GM19023 (cell line): ENCODE results near the gene MBD6.

ENCODE experiments used
- ATAC-seq: cut with Tn5 transposase; IDR thresholded peaks from one replicate; pipeline ENCODE4 v1.9.1; 2021; ENCODE audit warnings: mild to moderate bottlenecking, moderate library complexity; ENCODE audit not compliant: unreplicated experiment

MBD6 gene, protein sequence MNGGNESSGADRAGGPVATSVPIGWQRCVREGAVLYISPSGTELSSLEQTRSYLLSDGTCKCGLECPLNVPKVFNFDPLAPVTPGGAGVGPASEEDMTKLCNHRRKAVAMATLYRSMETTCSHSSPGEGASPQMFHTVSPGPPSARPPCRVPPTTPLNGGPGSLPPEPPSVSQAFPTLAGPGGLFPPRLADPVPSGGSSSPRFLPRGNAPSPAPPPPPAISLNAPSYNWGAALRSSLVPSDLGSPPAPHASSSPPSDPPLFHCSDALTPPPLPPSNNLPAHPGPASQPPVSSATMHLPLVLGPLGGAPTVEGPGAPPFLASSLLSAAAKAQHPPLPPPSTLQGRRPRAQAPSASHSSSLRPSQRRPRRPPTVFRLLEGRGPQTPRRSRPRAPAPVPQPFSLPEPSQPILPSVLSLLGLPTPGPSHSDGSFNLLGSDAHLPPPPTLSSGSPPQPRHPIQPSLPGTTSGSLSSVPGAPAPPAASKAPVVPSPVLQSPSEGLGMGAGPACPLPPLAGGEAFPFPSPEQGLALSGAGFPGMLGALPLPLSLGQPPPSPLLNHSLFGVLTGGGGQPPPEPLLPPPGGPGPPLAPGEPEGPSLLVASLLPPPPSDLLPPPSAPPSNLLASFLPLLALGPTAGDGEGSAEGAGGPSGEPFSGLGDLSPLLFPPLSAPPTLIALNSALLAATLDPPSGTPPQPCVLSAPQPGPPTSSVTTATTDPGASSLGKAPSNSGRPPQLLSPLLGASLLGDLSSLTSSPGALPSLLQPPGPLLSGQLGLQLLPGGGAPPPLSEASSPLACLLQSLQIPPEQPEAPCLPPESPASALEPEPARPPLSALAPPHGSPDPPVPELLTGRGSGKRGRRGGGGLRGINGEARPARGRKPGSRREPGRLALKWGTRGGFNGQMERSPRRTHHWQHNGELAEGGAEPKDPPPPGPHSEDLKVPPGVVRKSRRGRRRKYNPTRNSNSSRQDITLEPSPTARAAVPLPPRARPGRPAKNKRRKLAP

DNA sequence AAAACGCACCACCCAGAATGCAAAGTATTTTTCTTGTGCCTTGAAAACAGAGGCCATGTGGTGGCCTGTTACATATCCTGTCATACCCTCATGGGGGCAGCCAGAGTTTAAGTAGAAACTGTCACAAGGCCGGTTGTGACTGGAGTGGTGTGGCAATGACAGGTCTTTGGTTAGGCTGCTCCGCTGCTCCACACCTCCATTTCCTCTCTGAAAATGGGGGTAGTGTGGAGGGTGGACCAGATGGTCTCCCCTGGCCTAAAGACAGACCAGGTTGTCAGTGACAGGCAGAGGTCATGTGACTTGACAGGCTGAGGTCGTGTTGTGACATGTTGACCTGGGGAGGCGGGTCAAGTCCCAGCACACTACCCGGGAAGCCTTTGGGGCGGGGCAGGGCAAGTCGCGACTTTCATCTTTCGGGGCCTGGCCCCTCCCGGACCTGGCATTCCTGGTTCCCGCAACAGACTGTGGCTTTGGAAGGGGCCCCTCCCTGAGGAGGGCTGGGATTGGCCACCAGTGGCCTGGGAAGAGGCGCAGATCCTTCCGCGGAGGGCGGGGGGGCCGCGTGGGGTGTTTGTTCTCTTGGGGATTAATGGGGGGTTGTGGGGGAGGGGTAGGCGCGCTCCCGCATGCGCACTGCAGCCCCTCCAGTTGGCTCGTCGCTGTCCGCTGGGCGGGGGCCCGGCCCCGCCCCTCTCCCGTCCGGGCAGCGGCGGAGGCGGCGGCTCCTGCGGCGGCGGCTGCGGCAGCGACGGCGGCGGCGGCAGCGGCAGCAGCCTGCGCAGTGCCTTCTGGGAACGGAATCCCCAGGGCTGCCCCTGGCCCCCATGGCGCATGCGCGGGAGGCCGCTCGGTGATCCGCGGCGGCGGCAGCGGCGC is at the start of gene MBD6:
Gene MBD6, plus strand, starts transcription at position 814 of the 876 bp plus-strand sequence. CDS start 1,480 bp downstream, outside the sequence.
- peak; percentile 41 for ATAC-seq

- ATAC-seq = no peak
These were observed 49.2 kb upstream of the MBD6 start for GRCh38 chr12:57473392-57473791.

- no peak for ATAC-seq
These were observed 48.7 kb upstream of the MBD6 start for GRCh38 chr12:57473886-57474285.

DNA sequence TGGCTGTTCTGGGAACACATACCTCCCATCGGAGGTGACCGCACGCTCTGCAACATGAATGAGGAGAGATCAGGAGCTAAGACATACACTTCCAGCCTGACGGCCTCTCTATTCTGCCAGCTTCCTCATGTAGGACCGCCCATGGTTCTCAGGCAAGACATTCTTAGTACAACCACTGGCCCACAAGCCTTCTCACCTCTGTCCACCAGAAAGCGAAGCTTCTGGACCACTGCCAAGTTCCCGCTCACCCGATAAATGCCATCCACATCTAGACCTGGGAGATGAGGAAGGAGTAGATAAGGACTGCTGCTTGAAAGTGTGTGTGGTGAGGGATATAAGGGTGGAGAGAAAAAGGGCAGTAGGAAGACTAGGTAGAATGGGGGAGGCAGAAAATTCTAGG is 48.2 kb upstream of the MBD6 start:
- ATAC-seq = no peak

DNA sequence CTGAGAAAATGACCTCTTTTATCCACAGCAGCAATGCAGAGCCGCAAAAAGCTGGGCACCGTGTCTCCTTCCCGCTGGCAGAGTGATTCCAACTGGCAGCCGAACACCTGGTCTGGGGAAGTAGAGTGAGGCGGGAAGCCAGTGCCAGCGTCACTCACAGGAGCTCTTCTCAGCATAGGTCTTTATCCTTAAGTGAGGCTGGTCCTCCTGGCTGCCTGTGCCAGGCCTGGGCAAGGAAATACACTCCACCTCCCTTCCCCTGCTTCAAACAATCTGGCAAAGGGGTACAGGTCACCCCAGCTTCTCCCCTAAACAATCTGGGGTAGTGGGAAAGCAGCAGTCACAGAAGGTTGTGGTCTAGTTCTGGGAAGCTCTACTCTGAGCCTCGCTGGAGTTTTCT is 47.8 kb upstream of the MBD6 start:
- no peak for ATAC-seq

DNA sequence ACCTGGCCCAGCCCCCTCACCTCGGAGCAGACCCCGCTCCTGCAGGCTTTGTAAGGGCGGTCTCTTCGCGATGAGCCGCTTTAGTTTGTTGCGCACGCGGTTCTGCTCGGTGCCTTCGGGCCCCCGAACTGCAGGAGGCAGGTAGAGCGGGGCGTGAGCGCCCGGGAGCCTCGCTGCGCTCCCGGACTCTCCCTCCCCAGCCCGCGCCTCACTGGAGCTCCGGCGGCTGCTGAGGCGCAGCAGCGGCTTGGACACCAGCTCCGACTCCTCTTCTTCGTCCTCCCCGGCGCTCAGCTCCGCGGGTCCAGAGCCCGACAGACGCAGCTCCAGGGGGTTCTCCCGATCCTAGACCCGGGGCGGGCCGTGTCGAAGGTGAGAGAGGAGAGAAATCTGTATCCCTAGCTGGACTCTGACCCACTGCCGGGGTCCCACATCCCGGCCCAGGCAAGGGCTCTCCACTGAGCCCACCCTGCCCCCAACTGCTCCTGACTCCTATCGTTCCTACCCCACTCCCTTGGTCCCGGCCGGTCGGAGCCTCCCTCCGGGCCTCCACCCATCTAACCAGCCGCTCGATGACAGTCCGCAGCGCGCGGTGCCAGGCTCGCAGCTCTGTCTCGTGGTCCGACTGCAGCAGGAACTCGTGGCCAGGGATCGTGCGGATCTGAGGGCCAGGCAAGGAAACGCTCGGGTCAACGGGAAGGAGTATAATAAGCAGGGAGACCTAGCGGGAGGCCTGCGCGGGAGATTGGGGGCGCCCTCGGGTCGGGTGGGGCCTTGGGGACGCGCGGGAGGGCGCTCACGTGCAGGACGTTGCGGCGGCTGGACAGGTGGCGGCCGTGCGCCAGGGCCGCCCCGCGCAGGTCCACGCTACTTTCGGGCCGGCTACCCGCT is 47.1 kb upstream of the MBD6 start:
- no peak for ATAC-seq

GRCh38 chr12:57476162-57476992 is 46.2 kb upstream of the MBD6 start:
- ATAC-seq = no peak

GRCh38 chr12:57476993-57477709 is 45.5 kb upstream of the MBD6 start:
- no peak for ATAC-seq

- peak; percentile 45 for ATAC-seq
These were observed 44.6 kb upstream of the MBD6 start for GRCh38 chr12:57477710-57478681.

DNA sequence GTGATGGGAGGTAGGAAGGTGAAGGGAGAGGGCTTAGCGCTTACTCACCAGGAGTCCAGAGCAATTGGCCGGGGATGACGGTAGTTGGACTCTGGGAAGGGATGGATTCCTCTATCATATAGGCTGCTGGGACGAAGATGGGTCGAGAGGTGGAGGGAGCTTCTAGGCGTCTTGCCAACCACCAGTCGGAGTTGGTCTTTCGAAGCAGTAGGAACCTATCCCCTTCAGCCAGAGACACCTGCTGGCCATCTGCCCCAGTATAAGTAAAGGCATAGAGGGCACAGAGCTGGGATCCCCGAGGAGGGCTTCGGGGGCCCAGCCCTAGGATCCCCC is 43.6 kb upstream of the MBD6 start:
- no peak for ATAC-seq

DNA sequence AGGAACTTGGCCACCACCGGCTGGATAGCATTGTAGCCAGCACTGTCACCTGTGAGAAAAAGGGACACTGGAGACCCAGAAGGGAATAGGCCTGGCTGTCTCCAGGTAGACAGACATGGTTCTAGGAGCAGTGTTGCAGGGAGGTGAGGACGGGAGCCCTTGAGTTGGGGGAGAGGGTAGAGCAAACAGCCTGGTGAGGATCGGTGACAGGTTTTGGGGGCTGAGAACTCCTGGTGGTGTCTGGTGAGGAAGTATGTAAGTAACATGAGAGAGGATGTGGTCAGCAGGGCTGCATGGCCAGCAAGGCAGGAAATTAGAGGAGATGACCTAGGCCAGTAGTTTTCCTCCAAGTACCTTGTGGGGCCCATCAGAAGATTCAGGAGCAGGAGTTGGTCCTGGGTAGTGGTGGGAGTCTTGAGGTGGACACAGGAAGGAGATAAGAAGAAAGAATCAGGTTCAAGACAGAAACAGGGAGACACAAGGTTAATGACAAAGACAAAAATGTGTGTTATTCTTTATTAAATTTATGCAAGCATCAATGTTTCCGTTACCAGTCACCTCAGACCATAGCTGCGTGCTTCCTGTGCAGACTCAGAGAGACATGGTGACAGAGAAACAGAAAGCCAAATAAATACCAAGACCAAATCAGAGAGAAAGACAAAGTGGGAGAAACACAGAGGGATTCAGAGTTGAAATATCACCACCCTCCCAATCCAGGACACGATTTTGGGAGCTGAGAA is 43.1 kb upstream of the MBD6 start, which contains the start of gene ARHGAP9:
Gene ARHGAP9, minus strand, starts transcription at position 491 of the 740 bp plus-strand sequence. Its CDS starts 460 bp downstream, at position 31.
- ATAC-seq = no peak

DNA sequence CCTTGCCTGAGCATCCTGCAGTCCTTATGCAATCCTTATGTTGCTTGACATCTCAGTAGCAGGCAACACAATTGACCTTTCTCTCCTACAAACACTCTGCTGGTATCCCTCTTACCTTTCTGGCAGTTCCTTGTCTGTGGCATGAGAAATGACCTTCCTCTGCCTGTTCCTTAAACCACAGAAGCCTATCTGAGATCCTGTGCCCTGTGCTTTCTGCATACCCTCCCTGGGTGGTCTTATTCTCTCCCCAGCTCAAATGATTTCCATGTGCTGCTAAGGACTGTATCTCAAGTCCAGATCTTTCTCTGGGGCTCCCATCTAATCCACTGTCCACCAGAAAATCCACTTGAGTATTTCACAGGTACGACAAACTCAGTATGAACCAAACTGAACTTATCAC is 41.0 kb upstream of the MBD6 start:
- ATAC-seq = no peak

GRCh38 chr12:57483466-57483865 is 39.2 kb upstream of the MBD6 start:
- ATAC-seq = no peak

GRCh38 chr12:57485695-57486094 is 36.9 kb upstream of the MBD6 start:
- no peak for ATAC-seq

DNA sequence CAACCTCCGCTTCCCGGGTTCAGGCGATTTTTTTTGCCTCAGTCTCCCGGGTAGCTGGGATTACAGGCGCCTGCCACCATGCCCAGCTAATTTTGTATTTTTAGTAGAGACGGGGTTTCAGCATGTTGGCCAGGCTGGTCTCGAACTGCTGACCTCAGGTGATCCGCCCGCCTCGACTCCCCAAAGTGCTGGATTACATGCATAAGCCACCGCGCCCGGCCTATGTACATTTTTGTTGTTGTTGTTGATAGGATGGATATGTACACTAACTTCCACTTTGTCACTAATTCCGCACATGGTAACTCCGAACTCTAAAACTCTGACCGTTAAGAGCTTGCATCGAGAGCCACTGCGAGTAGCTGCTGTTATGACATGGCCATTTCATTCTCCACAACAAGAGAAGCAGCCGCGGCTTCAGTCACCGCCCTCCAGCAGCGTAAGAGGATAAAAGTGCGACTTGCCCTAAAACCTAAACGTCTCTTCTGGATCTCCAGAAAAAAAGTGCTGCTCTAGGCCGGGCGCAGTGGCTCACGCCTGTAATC is 35.5 kb upstream of the MBD6 start:
- ATAC-seq = no peak
